ENCODE data around the gene TRIO.

DNA sequence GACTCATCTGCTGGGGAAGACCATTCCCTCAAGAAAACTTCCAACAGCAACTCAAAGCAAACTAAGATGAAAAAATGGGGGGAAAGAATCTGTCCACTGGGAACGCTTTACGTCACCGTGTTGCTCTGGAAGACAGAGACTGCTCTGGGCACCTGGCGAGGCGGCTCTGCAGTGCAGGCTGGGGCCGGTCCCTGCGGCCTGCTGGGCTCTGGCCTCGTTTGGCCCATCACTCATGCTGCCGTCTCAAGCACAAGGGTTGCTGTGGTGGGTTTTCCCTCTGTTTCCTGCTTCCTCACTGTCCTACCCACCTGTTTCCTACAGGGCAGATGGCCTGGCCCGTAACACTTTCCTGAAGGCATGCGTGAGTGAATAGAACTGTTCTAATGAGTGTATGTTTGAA lies 345.6 kb downstream of the TRIO start:
- TF ChIP-seq CTCF (IDR thresholded peaks at IDR 0.05; ENCODE audit: borderline replicate concordance, extremely low read depth, low read length, poor library complexity, severe bottlenecking) (no peak), EZH2 (IDR thresholded peaks at IDR 0.05; ENCODE audit: borderline replicate concordance, low read depth, low read length, severe bottlenecking) (no peak)
